H1 (cell line): Measurements from ENCODE around the gene DCDC1. TPM values are rescaled to one million over a fixed set of nuclear protein-coding genes. Genes with fewer than 3 reads are reported as not detected.

Experiments
- CTCF ChIA-PET: fragments of 300-600 bp; sonication (Branson Sonifier 250); formaldehyde crosslinking; loops from one replicate; lab custom pipeline; 2021; ENCODE audit not compliant: partially characterized antibody; lab: Charles Lee
- POLR2A ChIA-PET: fragments of 300-600 bp; sonication (Branson Sonifier 250); formaldehyde crosslinking; loops from one replicate; lab custom pipeline; 2021; ENCODE audit warnings: inconsistent platforms; ENCODE audit not compliant: partially characterized antibody; lab: Charles Lee
- DNase-seq, 2 experiments: peaks; one replicate each; pipeline versions ENCODE4 v3.0.0 to v3.0.0-alpha.2; 2010 to 2022; ENCODE audit warnings: low spot score in 2 of 2, low read depth in 1 of 2, mixed read lengths in 1 of 2
- FAIRE-seq: peaks from 2 replicates; lab custom pipeline; 2011; peaks lifted over from hg19 to GRCh38; lab: Jason Lieb, UNC
- H2AFZ ChIP-seq: 2 replicates; pipeline ENCODE4 v1.8.1; 2012; ENCODE audit warnings: low read length, inconsistent platforms
- H2AK5ac ChIP-seq: 2 replicates; pipeline ENCODE4 v1.6.1; 2013; ENCODE audit warnings: low read depth, low read length
- H2BK120ac ChIP-seq: replicated peaks from 2 replicates; pipeline ENCODE3; 2013; ENCODE audit warnings: low read depth, low read length, inconsistent platforms
- H2BK12ac ChIP-seq: 2 replicates; pipeline ENCODE4 v1.6.1; 2013; ENCODE audit warnings: low read depth, low read length
- H2BK15ac ChIP-seq: 2 replicates; pipeline ENCODE4 v1.6.1; 2013; ENCODE audit warnings: low read length
- H2BK20ac ChIP-seq: 2 replicates; pipeline ENCODE4 v1.6.1; 2013; ENCODE audit warnings: low read length
- H2BK5ac ChIP-seq: 2 replicates; pipeline ENCODE4 v1.6.1; 2013; ENCODE audit warnings: low read depth, low read length
- H3K14ac ChIP-seq: 2 replicates; pipeline ENCODE4 v1.6.1; 2013; ENCODE audit warnings: inconsistent platforms; ENCODE audit not compliant: insufficient read length
- H3K18ac ChIP-seq: 2 replicates; pipeline ENCODE4 v1.6.1; 2013; ENCODE audit warnings: low read length; ENCODE audit errors: extremely low read depth
- H3K23ac ChIP-seq: 2 replicates; pipeline ENCODE4 v1.6.1; 2013; ENCODE audit warnings: inconsistent platforms; ENCODE audit not compliant: insufficient read length
- H3K23me2 ChIP-seq: 2 replicates; pipeline ENCODE4 v1.6.1; 2013; ENCODE audit warnings: low read depth, low read length
- H3K27ac ChIP-seq: 2 replicates; pipeline ENCODE4 v1.6.1; 2011; ENCODE audit warnings: low read depth, low read length, inconsistent platforms
- H3K27me3 ChIP-seq, 4 experiments: replicated peaks in 1 of 4; 1 replicate in 1 of 4; 2 replicates in 3 of 4; pipeline versions ENCODE4 v1.6.1 to v1.8.1; 2011 to 2013; ENCODE audit warnings: low read length in 3 of 4, mild to moderate bottlenecking in 3 of 4, inconsistent platforms in 2 of 4, mixed read lengths in 2 of 4, moderate library complexity in 1 of 4; ENCODE audit not compliant: control insufficient read depth in 3 of 4, insufficient read depth in 3 of 4; ENCODE audit errors: extremely low read depth in 1 of 4
- H3K36me3 ChIP-seq, 4 experiments: 2 replicates each; pipeline versions ENCODE4 v1.6.1 to v1.8.1; 2011 to 2013; ENCODE audit warnings: mild to moderate bottlenecking in 4 of 4, low read length in 3 of 4, moderate library complexity in 2 of 4, control low read depth in 1 of 4, inconsistent platforms in 1 of 4; ENCODE audit not compliant: insufficient read depth in 4 of 4, control insufficient read depth in 2 of 4
- H3K4ac ChIP-seq: replicated peaks from 2 replicates; pipeline ENCODE3; 2013; ENCODE audit warnings: low read length, low read depth, mixed read lengths, inconsistent platforms; ENCODE audit not compliant: insufficient read length
- H3K4me1 ChIP-seq, 4 experiments: replicated peaks in 1 of 4; 1 replicate in 1 of 4; 2 replicates in 3 of 4; pipeline versions ENCODE4 v1.6.1 to v1.8.1; 2011 to 2013; ENCODE audit warnings: low read length in 3 of 4, inconsistent platforms in 2 of 4, mixed read lengths in 1 of 4; ENCODE audit not compliant: insufficient read depth in 4 of 4, control insufficient read depth in 3 of 4
- H3K4me2 ChIP-seq, 2 experiments: 2 replicates each; pipeline versions ENCODE4 v1.6.1 to v1.8.1; 2011 to 2013; ENCODE audit warnings: low read depth in 2 of 2, low read length in 2 of 2, control low read depth in 1 of 2, inconsistent platforms in 1 of 2, mild to moderate bottlenecking in 1 of 2; ENCODE audit not compliant: insufficient read depth in 1 of 2
- H3K4me3 ChIP-seq, 4 experiments: fragments of 200-600, 300-600 bp in 1 of 4; sonication (generic), shearing (Covaris generic), sonication (Bioruptor Twin) in 1 of 4; 2 replicates each; pipeline versions ENCODE4 v1.5.1 to v1.8.1; 2011 to 2016; ENCODE audit warnings: low read length in 4 of 4, low read depth in 3 of 4, control low read depth in 2 of 4, inconsistent platforms in 2 of 4, mild to moderate bottlenecking in 2 of 4, mixed read lengths in 1 of 4, moderate library complexity in 1 of 4; ENCODE audit not compliant: insufficient read depth in 2 of 4; ENCODE audit errors: extremely low read depth in 1 of 4
- H3K56ac ChIP-seq: replicated peaks from 2 replicates; pipeline ENCODE3; 2013; ENCODE audit warnings: low read depth, mild to moderate bottlenecking, mixed read lengths, low read length, inconsistent platforms; ENCODE audit not compliant: insufficient read length
- H3K79me1 ChIP-seq: 2 replicates; pipeline ENCODE4 v1.6.1; 2013; ENCODE audit warnings: low read depth, low read length, control low read depth
- H3K79me2 ChIP-seq, 2 experiments: 2 replicates each; pipeline versions ENCODE4 v1.6.1 to v1.8.1; 2012 to 2013; ENCODE audit warnings: low read length in 2 of 2, mild to moderate bottlenecking in 2 of 2, inconsistent platforms in 1 of 2; ENCODE audit not compliant: insufficient read depth in 2 of 2, control insufficient read depth in 1 of 2
- H3K9ac ChIP-seq, 4 experiments: replicated peaks in 1 of 4; 1 replicate in 1 of 4; 2 replicates in 3 of 4; pipeline versions ENCODE4 v1.6.1 to v1.8.1; 2011 to 2013; ENCODE audit warnings: low read depth in 3 of 4, low read length in 3 of 4, control low read depth in 2 of 4, mild to moderate bottlenecking in 2 of 4, moderate library complexity in 2 of 4, inconsistent platforms in 1 of 4; ENCODE audit errors: extremely low read depth in 1 of 4
- H3K9me3 ChIP-seq, 2 experiments: 2 replicates each; pipeline versions ENCODE4 v1.6.1 to v1.8.1; 2012 to 2013; ENCODE audit warnings: mild to moderate bottlenecking in 2 of 2, moderate library complexity in 2 of 2, control low read depth in 1 of 2, inconsistent platforms in 1 of 2, low read depth in 1 of 2, low read length in 1 of 2, mixed read lengths in 1 of 2; ENCODE audit not compliant: insufficient read depth in 2 of 2
- H4K20me1 ChIP-seq, 2 experiments: replicated peaks in 1 of 2; 2 replicates each; pipeline versions ENCODE3 to v1.8.1; 2011 to 2013; ENCODE audit warnings: inconsistent platforms in 2 of 2, low read length in 2 of 2, mild to moderate bottlenecking in 1 of 2; ENCODE audit not compliant: insufficient read depth in 2 of 2, control insufficient read depth in 1 of 2
- H4K5ac ChIP-seq: 2 replicates; pipeline ENCODE4 v1.6.1; 2013; ENCODE audit warnings: low read length, low read depth, mixed read lengths, inconsistent platforms; ENCODE audit not compliant: insufficient read length
- H4K8ac ChIP-seq: 2 replicates; pipeline ENCODE4 v1.8.0; 2013; ENCODE audit warnings: mild to moderate bottlenecking, moderate library complexity, low read length, inconsistent platforms; ENCODE audit not compliant: insufficient read depth; ENCODE audit errors: extremely low read depth
- H4K91ac ChIP-seq: replicated peaks from 2 replicates; pipeline ENCODE3; 2013; ENCODE audit warnings: low read length, mixed read lengths, inconsistent platforms; ENCODE audit not compliant: insufficient read length
- BCL11A ChIP-seq, 2 experiments: IDR thresholded peaks; one replicate each; pipeline ENCODE4 v1.6.1; 2011; ENCODE audit warnings: low read depth in 2 of 2, low read length in 2 of 2, mild to moderate bottlenecking in 2 of 2
- CBX8 ChIP-seq: fragments of 300-800, 300-1000 bp; sonication (generic); IDR thresholded peaks from 2 replicates; pipeline ENCODE4 v1.7.1; 2016; ENCODE audit warnings: low read depth, low read length, borderline replicate concordance
- CHD2 ChIP-seq: IDR thresholded peaks from 2 replicates; pipeline ENCODE4 v1.6.1; 2012; ENCODE audit warnings: low read length, improper control_type of control experiment
- KDM4A ChIP-seq: IDR thresholded peaks from one replicate; pipeline ENCODE4 v1.7.1; 2012; ENCODE audit warnings: low read depth, mild to moderate bottlenecking, moderate library complexity, low read length, inconsistent platforms; ENCODE audit not compliant: severe bottlenecking
- RAD21 ChIP-seq, 2 experiments: IDR thresholded peaks in 1 of 2; conservative IDR thresholded peaks in 1 of 2; 2 replicates each; pipeline ENCODE4 v1.6.1; 2011; ENCODE audit warnings: low read depth in 2 of 2, low read length in 2 of 2, improper control_type of control experiment in 1 of 2, inconsistent platforms in 1 of 2, mild to moderate bottlenecking in 1 of 2, moderate library complexity in 1 of 2
- RBBP5 ChIP-seq: IDR thresholded peaks from 2 replicates; pipeline ENCODE4 v1.7.1; 2012; ENCODE audit warnings: low read depth, mild to moderate bottlenecking, inconsistent platforms, low read length, moderate library complexity, borderline replicate concordance
- RNF2 ChIP-seq: fragments of 200-900, 300-1000 bp; sonication (generic); IDR thresholded peaks from 2 replicates; pipeline ENCODE4 v1.7.1; 2016; ENCODE audit warnings: borderline replicate concordance, low read depth, mild to moderate bottlenecking, antibody characterized with exemption, low read length; ENCODE audit not compliant: poor library complexity, severe bottlenecking; ENCODE audit errors: missing control alignments
- SIRT6 ChIP-seq: IDR thresholded peaks from one replicate; pipeline ENCODE4 v1.7.1; 2012; ENCODE audit warnings: low read length, inconsistent platforms
- TCF12 ChIP-seq: IDR thresholded peaks from 2 replicates; pipeline ENCODE4 v1.6.1; 2011; ENCODE audit warnings: low read depth, mild to moderate bottlenecking, low read length
- WGBS, 2 experiments: shearing (Covaris generic) in 1 of 2; methylation state at CpG; one replicate each; pipeline versions ENCODE4 v1.1.6 to v1.1.7; 2013 to 2015; ENCODE audit warnings: low lambda C conversion rate in 2 of 2, mixed read lengths in 2 of 2, inconsistent platforms in 1 of 2, low coverage in 1 of 2, missing lambda C conversion rate in 1 of 2; ENCODE audit not compliant: insufficient replicate concordance in 2 of 2, insufficient coverage in 1 of 2, insufficient read length in 1 of 2; ENCODE audit errors: extremely low coverage in 1 of 2, missing lambda C conversion rate in 1 of 2; 5-methylcytosine and 5-hydroxymethylcytosine counted together
- polyA plus RNA-seq, 7 experiments: library from polyadenylated mRNA; depleted of rRNA in 3 of 7; stranded (reverse) in 5 of 7; unstranded in 2 of 7; fragments of >200 nt in 5 of 7; fragments of 200-250 nt in 2 of 7; gene quantifications; 1 replicate in 5 of 7; 2 replicates in 1 of 7; 4 replicates in 1 of 7; pipeline versions ENCODE4 v1.2.1 to v1.2.3, GENCODE V29; 2011 to 2013; ENCODE audit warnings: missing spikeins in 2 of 7, mixed read lengths in 2 of 7
- total RNA-seq: library from RNA; stranded (reverse); fragmentation: NEBNext Ultra II Directional; extraction: Animal tissue kit (Norgen Biotek cat#: 25700); gene quantifications from 2 replicates; pipeline ENCODE4 v1.2.1, GENCODE V29; 2021

The DCDC1 gene
- total and polyA plus RNA-seq, 2 of the 8 experiments (the other 6 are each of a cell fraction or from before 2014, with no cell fraction given), result 0.15 to 0.56 TPM

GRCh38 chr11:30984827-30985226 lies 384.7 kb downstream of the DCDC1 start:
- H3K23me2 ChIP-seq, result no peaks in the 10 kb centered on the region
- no peak overlapping the region for H2BK20ac ChIP-seq
- no peak for DNase-seq
- H4K5ac ChIP-seq, result no peak overlapping the region
- WGBS, 2 experiments, result 76% methylated on average over 3 of the region's 3 CpGs; no CpG with 5 or more reads in 1 of the 2 experiments
- H3K79me2 ChIP-seq, result no peaks in the 10 kb centered on the region
- POLR2A ChIA-PET, result no interaction called here
- H3K36me3 ChIP-seq, result no peaks in the 10 kb centered on the region
- H3K4me3 ChIP-seq, result no peak overlapping the region
- no peak overlapping the region for H3K14ac ChIP-seq
- H3K27me3 ChIP-seq, result no peaks in the 10 kb centered on the region
- CTCF ChIA-PET, result no interaction called here
- peak overlapping the region; percentile 54 for H2AFZ ChIP-seq
- H2BK12ac ChIP-seq, result no peak overlapping the region
- H3K4me2 ChIP-seq, result no peak overlapping the region
- H4K91ac ChIP-seq, result no peak overlapping the region
- H2BK15ac ChIP-seq, result no peak overlapping the region
- H3K4me1 ChIP-seq, result no peaks in the 10 kb centered on the region; a peak in 1 of 7 replicates
- no peak overlapping the region for H3K9ac ChIP-seq
- H4K20me1 ChIP-seq, result no peaks in the 10 kb centered on the region
- H3K27ac ChIP-seq, result no peak overlapping the region
- H3K9me3 ChIP-seq, result no peaks in the 10 kb centered on the region
- H3K23ac ChIP-seq, result no peak overlapping the region
- H4K8ac ChIP-seq, result no peak overlapping the region
- H3K18ac ChIP-seq, result no peak overlapping the region
- H3K79me1 ChIP-seq, result no peaks in the 10 kb centered on the region
- H3K56ac ChIP-seq, result no peak overlapping the region
- no peak overlapping the region for H2AK5ac ChIP-seq
- H2BK5ac ChIP-seq, result no peak overlapping the region
- no peak for FAIRE-seq
- no peak overlapping the region for H3K4ac ChIP-seq
- no peak overlapping the region for H2BK120ac ChIP-seq
- no peak for TF ChIP-seq KDM4A
- TF ChIP-seq CBX8, result no peak
- TF ChIP-seq RAD21 (IDR thresholded peaks at IDR 0.05 in 1 of 2, conservative IDR thresholded peaks at IDR 0.05 in 1 of 2; ENCODE audit: low read depth in 2 of 2, low read length in 2 of 2), result no peak
- no peak for TF ChIP-seq RNF2
- TF ChIP-seq SIRT6, result no peak
- TF ChIP-seq CHD2, result no peak
- no peak for TF ChIP-seq TCF12
- TF ChIP-seq RBBP5, result no peak
- TF ChIP-seq BCL11A (IDR thresholded peaks at IDR 0.05; ENCODE audit: low read depth in 2 of 2, low read length in 2 of 2), result no peak
